ENCODE measurements around the gene KRTAP10-2.

DNA sequence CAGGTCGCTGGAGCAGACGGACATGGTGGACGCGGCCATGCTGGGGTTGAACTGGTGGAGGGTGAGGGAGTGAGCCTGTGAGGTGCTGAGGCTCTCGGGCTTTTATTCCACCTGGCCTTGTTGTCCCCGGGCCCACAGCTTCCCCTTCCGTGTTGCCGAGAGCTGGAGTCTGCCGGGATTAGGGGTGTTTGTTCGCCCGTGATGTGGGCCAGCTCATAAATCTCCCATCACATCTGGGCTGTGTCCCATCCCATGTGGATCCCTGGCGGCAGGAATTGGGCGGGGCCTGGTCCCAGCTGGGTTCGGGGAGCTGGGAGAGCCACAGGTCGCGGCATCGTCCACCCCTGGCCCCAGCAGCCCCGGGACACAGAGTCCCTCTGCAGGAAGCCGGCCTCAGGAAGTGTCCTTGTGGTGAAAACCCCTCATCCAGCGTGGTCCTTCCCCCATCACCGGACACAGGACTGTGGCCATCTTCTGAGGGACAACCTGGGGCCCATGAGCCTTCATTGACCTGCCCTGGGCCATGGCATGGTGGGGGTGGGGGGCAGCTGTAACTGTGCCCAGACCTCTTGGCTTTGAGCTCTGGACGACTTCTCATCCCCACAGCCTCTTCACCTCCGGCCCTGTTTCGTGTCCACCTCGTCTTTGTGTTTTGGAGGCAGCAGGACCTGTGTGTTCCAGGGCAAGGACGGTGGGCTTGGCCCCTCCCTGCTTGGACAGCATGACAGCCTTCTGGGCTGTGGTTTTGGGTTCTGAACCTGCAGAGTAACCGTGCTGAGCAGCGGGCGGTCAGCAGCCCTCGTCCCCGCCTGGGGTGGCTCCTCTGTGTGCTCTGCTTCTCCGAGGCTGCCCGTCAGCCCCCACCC is 41.4 kb upstream of the KRTAP10-2 start, which contains the start of gene KRTAP10-6:
- TF ChIP-seq, protein P1, sequence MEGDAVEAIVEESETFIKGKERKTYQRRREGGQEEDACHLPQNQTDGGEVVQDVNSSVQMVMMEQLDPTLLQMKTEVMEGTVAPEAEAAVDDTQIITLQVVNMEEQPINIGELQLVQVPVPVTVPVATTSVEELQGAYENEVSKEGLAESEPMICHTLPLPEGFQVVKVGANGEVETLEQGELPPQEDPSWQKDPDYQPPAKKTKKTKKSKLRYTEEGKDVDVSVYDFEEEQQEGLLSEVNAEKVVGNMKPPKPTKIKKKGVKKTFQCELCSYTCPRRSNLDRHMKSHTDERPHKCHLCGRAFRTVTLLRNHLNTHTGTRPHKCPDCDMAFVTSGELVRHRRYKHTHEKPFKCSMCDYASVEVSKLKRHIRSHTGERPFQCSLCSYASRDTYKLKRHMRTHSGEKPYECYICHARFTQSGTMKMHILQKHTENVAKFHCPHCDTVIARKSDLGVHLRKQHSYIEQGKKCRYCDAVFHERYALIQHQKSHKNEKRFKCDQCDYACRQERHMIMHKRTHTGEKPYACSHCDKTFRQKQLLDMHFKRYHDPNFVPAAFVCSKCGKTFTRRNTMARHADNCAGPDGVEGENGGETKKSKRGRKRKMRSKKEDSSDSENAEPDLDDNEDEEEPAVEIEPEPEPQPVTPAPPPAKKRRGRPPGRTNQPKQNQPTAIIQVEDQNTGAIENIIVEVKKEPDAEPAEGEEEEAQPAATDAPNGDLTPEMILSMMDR (IDR thresholded peaks at IDR 0.05) = no peak
- TF ChIP-seq POLR2A (IDR thresholded peaks at IDR 0.05) = no peak
